GM21737 (cell line): ENCODE data around the gene MEA1.
A peak's percentile ranks its signal among the peaks of the same experiment; 100 is the strongest.
"Not testable (repeated sequence)": the region's sequence is repeated elsewhere in the genome, so short reads cannot be mapped to it uniquely, and the experiment has no call there.

ENCODE experiments used
- ATAC-seq: cut with Tn5 transposase; IDR thresholded peaks from one replicate; pipeline ENCODE4 v1.9.1; 2021; ENCODE audit warnings: mild to moderate bottlenecking, moderate library complexity; ENCODE audit not compliant: unreplicated experiment

MEA1 gene

DNA sequence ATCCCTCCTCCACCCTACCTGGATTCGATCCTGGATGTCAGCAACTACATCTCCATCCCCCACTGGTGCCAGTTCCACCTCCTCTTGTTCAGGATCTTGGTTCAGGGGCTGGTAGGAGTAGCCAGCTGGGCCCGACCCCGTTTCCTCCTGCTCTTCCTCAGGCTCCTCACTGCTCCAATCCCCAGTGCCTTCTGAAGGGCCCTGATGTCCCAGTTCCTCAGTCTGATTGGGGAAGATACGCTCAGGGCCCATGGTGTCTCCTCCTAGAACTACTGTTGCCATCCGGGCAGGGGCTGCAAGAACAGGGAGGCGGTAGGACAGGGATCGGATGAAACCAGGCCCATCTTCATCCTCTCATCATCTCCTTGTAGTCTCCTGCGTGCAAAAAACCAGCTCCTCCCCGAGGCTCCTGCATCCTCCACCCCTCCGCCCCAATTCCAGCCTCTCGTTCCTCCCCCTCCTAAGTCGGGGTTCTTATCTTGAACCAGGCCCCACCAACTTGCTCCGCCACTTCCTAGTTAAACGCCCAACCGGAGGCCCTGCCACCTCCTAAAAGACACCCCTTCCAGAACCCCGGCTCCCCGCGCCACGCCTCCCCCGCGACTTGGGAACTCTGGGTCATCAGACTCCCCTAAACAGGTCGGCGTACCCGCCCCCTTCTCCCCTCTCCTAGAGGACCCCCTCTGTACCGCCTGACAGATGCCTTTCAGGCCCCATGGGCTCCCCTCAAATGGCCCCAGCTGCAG lies 476 bp downstream of the MEA1 start:
- peak; percentile 13 for ATAC-seq

DNA sequence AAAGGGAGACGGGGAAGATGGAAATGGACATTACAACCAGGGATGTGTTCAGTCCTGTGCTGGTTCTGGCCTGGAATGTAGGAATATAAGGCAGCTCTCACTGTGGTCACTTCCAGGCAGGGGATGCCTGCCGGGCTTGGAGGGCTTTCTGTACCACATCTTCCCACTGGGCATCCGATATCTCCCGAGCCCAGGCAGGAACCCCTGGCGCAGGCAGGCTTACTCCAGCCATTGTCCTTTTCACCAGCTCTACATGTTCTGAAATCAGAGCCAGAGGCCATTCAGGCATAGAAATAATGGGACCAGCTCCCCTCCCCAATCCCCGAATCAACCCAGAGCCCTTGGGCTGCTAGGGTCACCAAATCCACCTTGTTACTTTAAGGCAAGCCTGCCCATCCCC lies 1.4 kb downstream of the MEA1 start:
- no peak for ATAC-seq

DNA sequence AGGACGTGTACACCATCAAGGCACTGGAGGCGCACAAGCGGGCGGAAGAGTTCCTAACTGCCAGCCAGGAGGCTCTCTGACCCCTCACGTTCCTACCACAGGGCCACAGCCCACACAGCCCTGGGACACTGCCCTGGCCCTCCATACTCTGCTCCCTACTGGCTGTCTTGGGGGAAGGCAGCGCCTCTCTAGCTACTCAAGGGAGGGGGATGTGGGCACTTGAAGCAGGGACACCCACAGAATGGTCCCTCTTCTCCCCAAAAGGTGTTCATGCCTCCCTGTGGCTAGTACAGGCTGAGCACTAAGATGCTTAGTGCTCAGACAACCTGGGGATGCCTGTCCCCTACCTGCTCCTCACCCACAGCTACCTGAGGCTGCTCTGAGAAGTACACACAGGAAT lies 2.5 kb downstream of the MEA1 start:
- no peak for ATAC-seq

DNA sequence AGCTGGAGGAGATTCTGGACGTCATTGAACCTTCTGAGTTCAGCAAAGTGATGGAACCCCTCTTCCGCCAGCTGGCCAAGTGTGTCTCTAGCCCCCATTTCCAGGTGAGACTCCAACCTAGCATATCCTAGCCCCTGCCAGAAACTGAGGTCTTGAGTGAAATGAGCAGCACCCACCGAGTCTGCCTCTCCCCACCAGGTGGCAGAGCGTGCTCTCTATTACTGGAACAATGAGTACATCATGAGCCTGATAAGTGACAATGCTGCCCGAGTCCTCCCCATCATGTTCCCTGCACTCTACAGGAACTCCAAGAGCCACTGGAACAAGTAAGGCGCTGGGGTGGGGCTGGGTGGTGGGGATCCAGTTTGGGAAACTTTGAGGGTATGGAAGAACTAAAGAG lies 4.6 kb downstream of the MEA1 start:
- no peak for ATAC-seq

DNA sequence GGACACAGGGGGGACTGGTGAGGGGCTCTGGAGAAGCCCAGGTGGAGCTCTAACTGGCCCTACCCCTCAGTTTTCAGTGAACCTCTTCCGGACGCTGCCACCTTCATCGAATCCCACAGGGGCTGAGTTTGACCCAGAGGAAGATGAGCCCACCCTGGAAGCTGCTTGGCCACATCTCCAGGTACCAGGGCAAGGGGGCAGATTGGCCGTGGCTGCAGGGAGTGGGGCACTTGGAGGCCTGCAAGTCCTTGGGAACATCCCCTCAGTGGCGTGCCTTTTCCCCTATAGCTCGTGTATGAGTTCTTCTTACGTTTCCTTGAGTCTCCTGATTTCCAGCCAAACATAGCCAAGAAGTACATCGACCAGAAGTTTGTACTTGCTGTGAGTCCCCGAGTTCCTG lies 6.6 kb downstream of the MEA1 start:
- ATAC-seq: no peak

DNA sequence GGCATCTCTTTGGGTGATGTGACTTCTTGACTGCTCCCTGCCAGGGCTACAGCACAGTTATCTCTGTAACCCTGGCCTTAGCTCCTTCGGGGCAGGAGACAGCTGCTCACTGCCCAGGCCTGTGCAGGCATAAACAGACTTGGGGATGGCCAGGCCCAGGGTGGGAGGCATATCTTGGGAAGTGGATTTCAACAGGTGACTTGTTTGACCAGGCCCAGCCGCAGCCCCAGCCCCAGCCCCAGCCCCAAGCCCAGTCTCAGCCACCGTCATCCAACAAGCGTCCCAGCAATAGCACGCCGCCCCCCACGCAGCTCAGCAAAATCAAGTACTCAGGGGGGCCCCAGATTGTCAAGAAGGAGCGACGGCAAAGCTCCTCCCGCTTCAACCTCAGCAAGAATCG lies 7.5 kb downstream of the MEA1 start:
- no peak for ATAC-seq

DNA sequence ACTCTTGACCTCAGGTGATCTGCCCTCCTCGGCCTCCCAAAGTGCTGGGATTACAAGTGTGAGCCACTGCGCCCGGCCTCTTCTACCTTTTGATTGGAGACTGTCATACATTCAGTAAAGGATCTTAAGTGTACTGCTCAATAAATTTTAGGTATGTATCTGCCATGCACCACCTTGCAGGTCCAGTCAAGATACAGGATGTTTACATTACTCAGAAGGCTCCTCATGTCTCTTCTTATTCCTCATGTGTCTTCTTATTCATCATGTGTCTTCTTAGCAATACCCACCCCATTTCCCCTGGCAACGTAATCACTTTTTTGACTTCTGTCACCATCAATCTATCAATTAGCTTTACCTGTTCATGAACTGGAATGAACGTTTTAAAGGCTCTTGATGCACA lies 7.9 kb downstream of the MEA1 start:
- ATAC-seq: no peak

DNA sequence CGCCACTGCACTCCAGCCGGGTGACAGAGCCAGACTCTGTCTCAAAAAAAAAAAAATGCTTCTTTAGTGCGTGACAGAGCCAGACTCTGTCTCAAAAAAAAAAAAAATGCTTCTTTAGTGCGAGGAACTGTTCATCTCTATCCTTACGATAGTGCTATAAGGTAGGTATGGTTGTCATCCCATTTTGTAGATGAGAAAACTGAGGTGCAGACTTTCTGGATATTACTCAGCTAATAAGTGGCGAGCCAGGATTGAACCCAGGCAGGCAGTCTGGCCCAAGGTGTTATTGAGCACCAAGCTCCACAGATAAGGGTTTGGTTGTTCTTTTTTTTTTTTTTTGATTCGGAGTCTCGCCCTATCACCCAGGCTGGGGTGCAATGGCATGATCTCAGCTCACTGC lies 11.9 kb downstream of the MEA1 start:
- no peak for ATAC-seq

DNA sequence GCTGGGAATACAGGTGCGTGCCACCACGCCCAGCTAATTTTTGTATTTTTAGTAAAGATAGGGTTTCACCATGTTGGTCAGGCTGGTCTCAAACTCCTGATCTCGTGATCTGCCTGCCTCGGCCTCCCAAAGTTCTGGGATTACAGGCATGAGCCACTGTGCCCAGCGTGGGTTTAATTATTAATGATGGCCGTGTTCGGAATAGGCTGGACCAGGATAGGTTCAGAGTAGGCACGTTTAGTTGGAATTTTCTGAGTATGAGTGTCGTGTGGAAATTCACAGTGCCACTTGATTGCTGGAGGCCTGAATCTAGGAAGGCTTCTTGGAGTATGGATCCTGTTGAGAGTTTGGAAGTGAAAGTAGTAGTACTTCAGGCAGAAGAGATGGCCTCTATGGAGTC lies 15.5 kb downstream of the MEA1 start:
- not testable (repeated sequence) for ATAC-seq

DNA sequence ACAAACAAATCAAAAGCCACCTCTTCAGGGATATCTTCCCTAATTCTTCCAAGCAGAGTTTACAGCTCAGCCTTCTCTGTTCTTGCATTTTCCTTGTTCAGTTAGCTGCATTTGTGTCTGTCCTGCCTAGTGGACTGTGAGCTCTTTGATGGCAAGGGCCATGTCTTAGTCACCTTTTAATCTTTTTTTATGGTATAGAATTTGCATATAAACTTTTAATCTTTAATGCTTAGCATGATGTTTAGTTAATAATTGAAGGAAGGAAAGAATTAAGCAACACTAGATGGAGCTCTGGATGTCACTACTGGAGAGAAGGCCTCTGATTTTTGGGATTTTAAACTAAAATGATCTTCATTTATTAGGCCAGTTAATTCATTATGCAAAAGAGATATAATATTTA lies 17.2 kb downstream of the MEA1 start:
- ATAC-seq: no peak

DNA sequence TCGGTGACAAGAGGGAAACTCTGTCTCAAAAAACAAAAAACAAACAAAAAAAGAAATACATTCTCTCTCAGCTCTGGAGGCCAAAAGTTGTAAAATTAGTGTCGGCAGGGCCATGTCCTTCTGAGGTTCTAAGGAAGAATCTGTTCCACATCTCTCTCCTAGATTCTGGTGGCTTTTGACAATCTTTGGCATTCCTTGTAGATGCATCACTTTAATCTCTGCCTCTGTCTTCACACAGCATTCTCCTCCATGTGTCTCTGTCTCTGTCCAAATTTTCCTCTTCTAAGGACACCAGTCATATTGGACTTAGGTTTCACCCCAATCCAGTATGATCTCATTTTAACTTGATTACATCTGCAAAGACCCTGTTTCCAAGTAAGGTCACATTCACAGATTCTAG lies 20.3 kb downstream of the MEA1 start:
- ATAC-seq: no peak

DNA sequence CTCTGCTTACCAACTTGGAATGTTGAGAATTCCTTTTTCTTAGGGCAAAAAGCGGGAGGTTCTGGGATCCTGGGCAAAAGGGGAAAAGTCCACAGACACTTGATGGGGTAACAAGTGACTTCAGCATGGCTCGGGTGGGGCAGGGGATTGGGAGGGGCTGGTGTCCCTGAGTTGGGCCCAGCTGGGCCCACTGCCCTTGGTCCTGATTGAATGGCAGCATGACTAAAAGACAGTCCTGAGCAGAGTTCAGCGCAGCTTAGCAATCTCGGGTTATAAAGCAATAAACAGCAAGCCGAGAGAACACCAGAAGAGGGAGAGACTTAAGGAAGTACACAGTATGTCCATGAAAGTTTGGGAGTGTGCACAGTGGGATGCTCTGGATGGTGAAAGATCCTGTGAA lies 23.8 kb downstream of the MEA1 start:
- no peak for ATAC-seq

DNA sequence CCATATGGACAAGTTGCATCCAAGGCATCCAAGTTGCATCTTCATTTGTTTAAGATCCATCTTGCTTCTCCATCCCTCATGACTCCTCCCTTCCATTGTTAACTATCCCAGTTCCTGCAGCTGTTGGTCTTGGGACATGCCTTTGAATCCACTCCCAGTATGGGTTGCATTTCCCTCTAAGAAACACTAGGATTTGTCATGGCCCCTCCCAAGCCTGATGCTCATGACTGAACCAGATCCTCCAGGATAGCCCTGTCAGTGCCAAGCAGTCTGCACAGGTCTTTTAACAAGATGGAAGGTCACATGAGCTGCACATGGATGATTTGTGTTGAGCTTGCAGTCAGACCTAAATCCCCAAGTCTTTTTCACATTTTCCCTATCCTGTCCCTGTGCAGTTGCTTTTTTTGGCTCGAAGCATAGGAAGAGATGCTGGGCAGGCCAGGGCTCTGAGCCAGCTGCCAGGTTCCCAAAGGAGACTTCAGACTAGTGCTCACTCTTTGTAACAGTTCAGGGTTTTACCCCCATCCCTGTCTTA lies 25.2 kb downstream of the MEA1 start:
- ATAC-seq: no peak

DNA sequence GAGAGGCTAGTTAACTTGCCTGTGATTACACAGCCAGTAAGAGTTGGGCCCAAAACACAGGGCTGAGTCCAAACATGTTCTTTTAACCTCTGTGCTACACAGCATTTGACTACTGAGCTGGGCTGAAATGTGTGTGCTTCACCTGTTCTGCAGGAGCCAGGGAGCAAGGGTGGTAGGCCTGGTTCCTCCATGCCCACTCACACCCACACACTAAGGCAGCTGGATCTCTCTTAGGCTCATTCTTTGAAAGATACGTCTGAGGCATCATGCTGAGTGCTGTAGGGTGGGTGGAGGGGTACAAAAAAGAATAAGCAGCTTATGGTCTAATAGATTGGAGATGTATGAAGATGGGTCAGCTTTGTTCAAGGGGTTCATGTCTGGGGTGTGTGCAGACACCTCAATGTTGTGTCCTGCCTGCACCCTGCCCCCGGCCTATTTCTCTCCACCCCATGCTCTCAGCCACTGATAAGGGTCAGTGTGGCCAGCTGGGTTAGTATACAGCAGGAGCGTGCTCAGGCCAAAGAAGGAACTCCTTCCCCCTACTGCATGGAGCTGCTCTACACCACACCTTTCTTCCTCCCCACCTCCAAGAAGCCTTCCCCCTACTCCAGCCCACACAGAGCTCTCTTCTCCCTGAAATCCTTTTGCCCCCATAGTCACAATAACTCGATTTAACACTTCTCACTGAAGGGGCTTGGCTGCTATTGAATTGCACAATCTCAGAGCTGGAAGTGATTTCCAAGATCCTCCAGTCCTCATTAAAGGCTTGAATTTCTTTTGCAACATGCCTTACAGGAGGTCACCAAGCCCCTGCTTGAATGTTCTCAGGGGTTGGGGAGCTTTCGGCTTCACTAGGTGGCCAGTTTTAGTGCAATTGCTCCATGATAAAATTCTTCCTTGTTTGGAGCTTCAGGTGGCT lies 26.0 kb downstream of the MEA1 start:
- ATAC-seq: no peak

DNA sequence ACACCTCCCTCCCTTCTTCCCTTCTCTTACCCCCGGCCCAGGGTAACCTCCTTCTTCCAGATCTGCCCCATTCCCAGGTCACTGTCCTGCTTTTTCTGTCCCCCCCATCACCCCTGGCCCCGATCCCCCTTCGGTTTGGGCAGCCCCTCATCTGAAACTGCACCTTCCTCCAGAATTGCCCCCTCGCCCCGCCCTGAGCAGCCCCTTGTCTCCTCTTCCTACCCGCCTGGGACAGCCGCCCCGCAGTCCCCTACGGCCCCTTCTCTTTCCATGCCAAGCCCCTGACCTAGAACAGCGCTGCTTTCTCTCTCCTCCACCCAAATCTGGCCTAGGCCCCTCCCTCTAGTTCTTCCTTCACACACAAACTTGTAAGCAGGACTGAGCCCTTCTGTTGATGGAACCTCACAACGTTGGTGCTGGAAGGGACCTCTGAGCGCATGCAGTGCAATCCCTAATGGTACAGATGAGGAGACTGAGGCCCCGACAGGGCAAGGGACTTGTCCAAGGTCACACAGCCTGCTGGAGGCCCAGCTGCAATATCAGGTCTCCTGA lies 28.7 kb downstream of the MEA1 start:
- no peak for ATAC-seq

DNA sequence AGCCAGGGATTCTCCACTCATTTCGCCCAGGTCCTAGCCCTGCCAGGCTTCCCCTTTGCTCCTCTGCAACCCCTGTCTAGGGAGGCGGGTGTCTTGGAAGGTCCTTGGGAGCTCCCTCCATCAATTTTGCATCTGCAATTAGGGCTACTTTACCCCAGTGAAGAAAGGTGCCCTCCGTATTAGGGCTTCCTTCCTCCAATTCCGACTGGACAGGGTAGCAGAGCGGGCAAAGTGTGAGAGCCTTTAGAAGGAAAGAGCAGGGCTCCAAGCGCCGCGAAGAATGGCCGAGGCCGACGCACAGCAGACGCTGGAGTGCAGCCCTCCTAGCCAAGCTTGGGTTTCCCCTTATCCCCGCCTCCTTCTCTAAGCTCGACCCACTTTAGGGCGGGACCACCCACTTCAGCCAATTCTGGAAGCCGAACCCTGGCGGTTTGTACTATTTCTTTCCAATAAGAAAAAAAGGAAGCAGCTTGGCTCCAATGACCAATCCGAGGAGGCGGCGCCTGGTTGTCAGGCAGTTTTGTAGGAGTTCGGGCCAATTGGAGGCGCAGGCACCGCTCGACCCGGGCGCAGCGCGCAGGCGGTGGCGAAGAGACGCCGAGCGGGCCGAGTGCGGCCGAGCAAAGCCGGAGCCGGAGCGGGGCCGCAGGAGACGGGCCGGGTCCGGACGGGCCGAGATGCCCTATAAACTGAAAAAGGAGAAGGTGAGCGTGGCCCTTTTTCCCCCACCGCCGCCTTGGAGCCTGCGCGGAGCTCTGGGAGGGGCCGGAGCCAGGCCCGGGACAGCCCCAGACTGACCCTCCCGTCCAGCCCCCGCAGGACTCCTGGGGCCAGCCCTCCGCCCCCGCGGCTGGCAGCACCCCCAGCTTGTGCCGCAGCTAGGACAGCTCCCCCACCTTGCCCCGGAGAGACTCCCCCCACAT lies 29.5 kb downstream of the MEA1 start, which contains the start of gene PPP2R5D:
Gene PPP2R5D (plus strand): TSS at position 570 of the 923 bp plus-strand sequence. CDS start 108 bp downstream, at position 678.
- ATAC-seq: peak; percentile 94

DNA sequence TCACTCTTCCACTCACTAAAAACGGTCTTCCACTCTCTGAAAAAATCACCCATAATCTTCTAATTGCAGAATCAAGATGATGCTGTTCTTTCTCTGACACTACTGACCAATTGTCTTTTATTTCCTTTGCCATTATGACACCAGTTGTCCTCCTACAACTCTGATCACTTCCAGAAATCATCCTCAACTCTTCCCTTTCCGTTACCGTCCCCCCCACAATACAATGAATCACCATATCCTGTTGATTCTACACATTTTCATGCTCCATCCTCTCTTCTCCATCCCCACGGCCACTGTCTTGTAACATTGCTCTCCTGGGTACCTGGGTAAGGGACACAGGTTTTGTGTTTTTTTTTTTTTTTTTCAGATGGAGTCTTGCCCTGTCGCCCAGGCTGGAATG lies 31.9 kb downstream of the MEA1 start:
- ATAC-seq: no peak

DNA sequence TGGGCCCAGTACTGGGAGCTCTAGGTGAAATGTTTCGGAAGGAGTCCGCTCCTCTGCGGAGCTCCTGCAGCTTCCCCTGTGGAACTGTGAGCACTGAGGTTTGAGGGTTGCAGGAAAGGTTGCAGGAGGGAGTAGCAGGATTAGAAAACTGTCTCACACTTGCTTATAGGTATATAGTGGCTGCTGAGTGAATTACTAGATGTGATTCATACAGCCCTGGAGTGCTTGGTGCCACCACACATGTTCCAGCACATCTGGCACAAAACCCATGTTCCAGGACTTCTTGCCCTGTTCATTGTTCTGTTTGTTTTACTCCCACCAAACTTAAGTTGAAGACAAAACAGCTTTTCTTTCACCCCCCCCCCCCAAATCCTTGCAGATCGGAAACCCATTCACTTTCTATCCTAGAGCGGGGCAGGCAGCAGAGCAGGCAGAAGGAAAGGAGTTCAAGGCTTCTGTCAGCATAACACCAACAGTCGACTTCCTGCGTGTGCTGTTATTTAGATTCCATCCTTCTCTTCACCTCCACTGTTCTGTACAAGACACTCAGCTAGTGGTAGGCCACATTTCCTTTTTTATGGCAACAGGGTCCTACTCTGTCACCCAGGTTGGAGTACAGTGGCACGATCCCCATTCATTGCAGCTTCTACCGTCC lies 34.1 kb downstream of the MEA1 start:
- ATAC-seq: no peak

DNA sequence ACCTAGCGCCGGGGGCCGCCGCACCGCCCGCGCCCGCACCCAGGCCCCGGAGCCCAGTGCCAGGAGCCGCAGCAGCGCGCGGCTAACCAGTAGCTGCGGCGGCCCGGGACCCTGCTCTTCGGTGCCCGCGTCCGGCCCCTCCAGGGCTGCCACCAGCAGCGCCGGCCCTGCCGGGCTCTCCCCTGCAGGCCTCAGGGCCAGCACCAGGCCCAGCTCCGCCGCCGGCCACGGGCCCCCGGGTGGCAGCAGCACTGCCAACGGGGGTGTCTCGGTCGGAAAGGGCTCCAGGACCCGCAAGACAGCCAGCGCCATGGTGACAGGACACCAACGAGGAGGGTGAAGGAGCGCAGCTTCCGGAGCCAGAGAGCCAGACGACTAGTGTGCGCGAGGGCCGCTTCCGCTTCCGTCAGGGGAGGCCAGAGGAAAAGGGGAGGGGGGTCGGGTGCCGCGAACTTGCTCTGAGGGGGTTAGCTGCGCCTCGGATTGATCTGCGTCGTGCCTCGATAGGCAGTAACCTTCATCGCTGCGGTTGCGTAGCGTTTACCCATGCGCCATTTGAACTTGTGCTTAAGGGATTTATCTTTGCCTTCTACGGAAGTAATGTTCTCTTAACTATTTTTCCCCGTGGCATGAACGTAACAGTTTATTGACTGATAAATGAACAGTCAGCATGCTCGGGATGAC lies 34.8 kb downstream of the MEA1 start, which contains the start of gene PEX6:
Gene PEX6 (minus strand): TSS at position 343 of the 684 bp plus-strand sequence. CDS start 31 bp downstream, at position 312.
- ATAC-seq: peak; percentile 94
